Measurements from ENCODE around the gene CRMP1.

Gene CRMP1

DNA sequence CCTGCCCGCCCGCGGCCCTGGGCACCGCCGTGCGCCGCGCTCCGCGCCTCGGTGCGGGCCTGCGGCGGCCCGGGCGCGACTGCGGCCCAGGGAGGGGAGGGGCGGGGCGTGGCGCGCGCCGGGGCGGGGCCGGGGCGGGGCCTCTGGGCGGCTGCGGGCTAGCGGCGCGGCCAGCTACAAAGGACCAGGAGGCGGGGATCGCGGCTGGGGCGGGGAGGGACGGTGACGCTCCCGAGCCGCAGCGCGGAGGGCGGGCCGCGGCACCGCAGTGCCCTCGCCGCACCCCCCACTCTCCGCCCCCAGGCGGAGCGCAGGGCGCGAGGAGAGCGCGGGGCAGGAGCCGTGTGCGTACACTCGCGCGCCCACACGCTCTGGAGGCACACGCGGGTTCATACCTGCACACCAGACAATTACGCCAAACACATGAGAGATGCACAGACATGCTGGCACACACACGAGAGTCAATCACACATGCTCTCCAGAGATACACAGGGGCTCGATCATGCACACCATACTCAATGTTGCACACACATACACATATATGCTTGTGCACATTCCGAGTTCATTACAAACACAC is at the start of gene CRMP1:
CRMP1 (minus strand) TSS at position 83 of the 577 bp plus-strand sequence. CDS start 117 bp downstream, outside the sequence.
- H3K36me3 ChIP-seq (ENCODE audit: control insufficient read depth, insufficient read depth, low read length): no peaks in the 10 kb centered on the region
- H3K4me3 ChIP-seq (ENCODE audit: low read length): no peak within 1 kb of the TSS
- H3K27me3 ChIP-seq (ENCODE audit: control insufficient read depth, insufficient read depth, low read length): peaks cover 62% of the 10 kb centered on the region
- H3K9ac ChIP-seq (ENCODE audit: low read length): no peak within 1 kb of the TSS
- no peaks in the 10 kb centered on the region for H3K9me3 ChIP-seq (ENCODE audit: control insufficient read depth, low read length)
- no peaks in the 10 kb centered on the region for H3K4me1 ChIP-seq (ENCODE audit: control insufficient read depth, insufficient read depth, low read length)

DNA sequence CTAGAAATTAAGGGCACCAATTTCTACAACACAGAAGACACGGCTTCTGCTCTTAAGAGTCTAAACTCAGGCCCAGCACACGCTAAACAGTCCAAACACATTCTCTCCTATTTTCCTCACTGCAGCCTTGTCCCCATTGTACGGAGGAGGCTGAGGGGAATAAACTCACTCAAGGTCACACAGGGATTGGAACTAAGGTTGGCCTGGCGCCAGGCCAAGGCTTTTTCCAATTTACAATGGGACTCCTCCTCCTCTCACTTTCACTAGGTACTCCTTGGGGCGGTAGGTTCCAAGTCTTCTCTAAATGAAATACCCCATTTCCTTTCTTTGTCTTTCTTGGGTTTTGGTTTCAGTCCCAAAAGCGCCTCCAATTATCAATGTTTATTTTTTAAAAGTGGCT is 48.7 kb upstream of the CRMP1 start:
- H3K9ac ChIP-seq (ENCODE audit: low read length): no peak overlapping the region
- H3K4me1 ChIP-seq (ENCODE audit: control insufficient read depth, insufficient read depth, low read length): no peaks in the 10 kb centered on the region
- no peaks in the 10 kb centered on the region for H3K9me3 ChIP-seq (ENCODE audit: control insufficient read depth, low read length)
- H3K36me3 ChIP-seq (ENCODE audit: control insufficient read depth, insufficient read depth, low read length): no peaks in the 10 kb centered on the region
- no peaks in the 10 kb centered on the region for H3K27me3 ChIP-seq (ENCODE audit: control insufficient read depth, insufficient read depth, low read length)
- H3K4me3 ChIP-seq (ENCODE audit: low read length): no peak overlapping the region

DNA sequence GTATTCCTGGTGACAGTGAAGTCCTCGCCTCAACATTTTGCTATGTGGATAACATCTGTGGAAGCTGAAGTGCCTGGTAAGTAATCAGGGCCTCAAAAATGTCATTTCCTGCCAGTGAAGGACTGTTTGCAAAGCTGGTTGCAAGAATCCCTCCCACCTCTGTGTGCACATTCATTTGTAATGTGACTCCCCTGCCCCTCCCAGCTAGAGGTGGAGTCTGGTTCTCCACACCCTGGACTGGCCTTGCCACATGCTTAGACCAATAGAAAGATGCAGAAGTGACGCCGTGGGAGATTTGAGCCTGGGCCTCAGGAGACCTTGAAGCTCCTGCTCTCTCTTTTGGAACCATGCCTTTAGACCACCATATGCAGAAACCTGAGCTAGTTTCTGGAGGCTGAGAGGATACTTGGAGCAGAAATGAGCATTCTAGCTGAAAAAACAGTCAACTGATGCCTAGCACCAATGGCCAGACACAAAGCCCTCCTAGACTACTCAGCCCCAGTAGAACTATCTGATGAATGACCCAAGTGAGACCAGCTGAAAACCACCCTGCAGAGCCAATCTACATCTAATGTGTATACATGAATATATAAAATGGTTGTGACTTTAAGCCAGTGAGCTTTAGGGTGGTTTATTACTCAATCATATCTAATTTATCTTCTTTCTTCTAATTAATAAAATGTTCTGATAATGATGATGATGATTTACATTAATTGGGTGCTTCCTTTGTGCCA is 47.8 kb upstream of the CRMP1 start:
- Histone ChIP-seq H3K9ac (ENCODE audit: low read length) (no peak overlapping the region), H3K36me3 (ENCODE audit: control insufficient read depth, insufficient read depth, low read length) (no peaks in the 10 kb centered on the region), H3K4me3 (ENCODE audit: low read length) (no peak overlapping the region), H3K4me1 (ENCODE audit: control insufficient read depth, insufficient read depth, low read length) (no peaks in the 10 kb centered on the region), H3K27me3 (ENCODE audit: control insufficient read depth, insufficient read depth, low read length) (no peaks in the 10 kb centered on the region), H3K9me3 (ENCODE audit: control insufficient read depth, low read length) (no peaks in the 10 kb centered on the region)

DNA sequence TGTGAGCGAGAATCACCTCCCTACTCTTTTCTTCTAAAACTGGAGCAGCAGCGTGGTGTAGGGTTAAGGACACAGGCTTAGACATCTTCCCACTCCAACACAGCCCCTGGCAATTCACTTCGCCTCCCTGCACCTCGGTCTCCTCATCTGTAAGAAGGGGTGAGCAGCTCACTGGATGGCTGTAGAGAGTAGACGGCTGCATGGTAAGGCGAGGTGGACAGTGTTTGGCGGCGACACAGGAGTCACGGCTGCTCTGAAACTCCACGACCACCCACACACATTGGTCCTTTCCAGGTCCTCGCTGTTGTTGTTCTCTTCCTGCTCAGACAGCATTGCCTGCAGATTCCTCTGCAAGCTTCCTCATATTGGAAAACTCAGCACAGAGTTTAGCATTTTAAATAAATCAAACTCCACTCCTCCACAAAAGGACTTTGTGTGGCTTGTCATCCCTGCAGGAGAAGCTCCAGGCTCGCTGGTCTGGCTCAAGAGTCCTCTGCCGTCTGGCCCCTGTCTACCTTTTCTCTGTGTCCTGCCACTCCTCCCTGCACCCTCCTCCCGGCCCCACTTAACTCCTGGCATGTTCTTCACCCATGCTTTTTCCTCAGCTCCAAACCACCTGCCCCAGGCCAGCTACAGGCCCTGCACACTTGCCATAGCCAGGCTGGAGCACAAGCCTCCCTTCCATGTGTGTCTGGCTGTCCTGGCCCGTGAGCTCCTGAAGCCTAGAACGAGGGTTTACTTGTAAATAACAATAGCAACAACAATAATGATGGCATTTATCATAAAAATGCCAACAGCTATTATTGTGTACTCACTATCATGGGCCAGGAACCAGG is 41.3 kb upstream of the CRMP1 start:
- H3K27me3 ChIP-seq (ENCODE audit: control insufficient read depth, insufficient read depth, low read length): peaks cover 6% of the 10 kb centered on the region
- H3K4me1 ChIP-seq (ENCODE audit: control insufficient read depth, insufficient read depth, low read length): no peaks in the 10 kb centered on the region
- H3K4me3 ChIP-seq (ENCODE audit: low read length): no peak overlapping the region
- no peak overlapping the region for H3K9ac ChIP-seq (ENCODE audit: low read length)
- H3K36me3 ChIP-seq (ENCODE audit: control insufficient read depth, insufficient read depth, low read length): no peaks in the 10 kb centered on the region
- no peaks in the 10 kb centered on the region for H3K9me3 ChIP-seq (ENCODE audit: control insufficient read depth, low read length)

DNA sequence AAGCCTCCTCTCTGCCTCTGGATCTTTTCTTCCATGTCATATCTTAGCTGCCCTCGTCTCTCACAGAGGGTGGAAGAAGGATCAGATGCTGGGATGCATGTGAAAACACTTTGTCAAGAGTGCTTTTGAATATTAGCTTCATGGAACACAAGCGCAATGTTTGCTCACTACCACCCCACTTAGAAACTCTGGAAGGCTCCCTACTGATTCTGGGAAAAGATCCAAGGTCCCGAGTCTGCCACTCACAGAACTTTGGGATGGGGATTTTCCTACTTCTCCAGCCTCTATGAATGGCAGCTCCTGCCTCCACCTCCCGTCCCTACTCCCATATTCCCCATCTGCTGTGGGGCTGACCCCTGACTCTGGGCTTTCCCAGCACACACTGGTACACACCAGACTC is 40.2 kb upstream of the CRMP1 start:
- Histone ChIP-seq H3K9me3 (ENCODE audit: control insufficient read depth, low read length) (no peaks in the 10 kb centered on the region), H3K4me1 (ENCODE audit: control insufficient read depth, insufficient read depth, low read length) (no peaks in the 10 kb centered on the region), H3K9ac (ENCODE audit: low read length) (no peak overlapping the region), H3K36me3 (ENCODE audit: control insufficient read depth, insufficient read depth, low read length) (no peaks in the 10 kb centered on the region), H3K27me3 (ENCODE audit: control insufficient read depth, insufficient read depth, low read length) (peaks cover 6% of the 10 kb centered on the region), H3K4me3 (ENCODE audit: low read length) (no peak overlapping the region)

DNA sequence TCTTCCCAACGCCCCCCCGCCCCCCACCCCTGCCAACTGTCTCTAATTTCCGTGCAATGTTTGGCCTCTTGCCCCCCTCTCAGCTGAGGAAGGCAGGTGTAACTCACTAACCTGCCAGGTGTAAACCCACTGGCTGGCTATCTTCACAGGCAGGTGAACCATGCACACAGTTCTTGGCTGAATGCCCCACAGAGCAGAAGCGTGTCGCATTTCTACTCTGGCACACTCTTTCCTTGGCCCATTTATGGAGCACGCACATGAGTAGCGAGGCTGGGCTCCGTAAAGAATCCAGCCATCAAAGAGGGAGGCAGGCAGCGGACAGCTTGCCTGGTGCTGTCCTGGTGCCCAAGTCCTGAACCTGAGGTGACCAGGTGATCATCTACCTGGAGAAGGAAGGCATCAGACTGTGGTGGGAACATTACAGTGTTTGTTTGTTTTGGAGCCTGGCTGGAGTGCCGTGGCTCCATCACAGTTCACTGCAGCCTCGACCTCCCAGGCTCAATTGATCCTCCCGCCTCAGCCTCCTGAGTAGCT is 39.2 kb upstream of the CRMP1 start:
- no peak overlapping the region for H3K9ac ChIP-seq (ENCODE audit: low read length)
- no peaks in the 10 kb centered on the region for H3K9me3 ChIP-seq (ENCODE audit: control insufficient read depth, low read length)
- no peaks in the 10 kb centered on the region for H3K36me3 ChIP-seq (ENCODE audit: control insufficient read depth, insufficient read depth, low read length)
- peaks cover 6% of the 10 kb centered on the region for H3K27me3 ChIP-seq (ENCODE audit: control insufficient read depth, insufficient read depth, low read length)
- no peaks in the 10 kb centered on the region for H3K4me1 ChIP-seq (ENCODE audit: control insufficient read depth, insufficient read depth, low read length)
- H3K4me3 ChIP-seq (ENCODE audit: low read length): no peak overlapping the region

DNA sequence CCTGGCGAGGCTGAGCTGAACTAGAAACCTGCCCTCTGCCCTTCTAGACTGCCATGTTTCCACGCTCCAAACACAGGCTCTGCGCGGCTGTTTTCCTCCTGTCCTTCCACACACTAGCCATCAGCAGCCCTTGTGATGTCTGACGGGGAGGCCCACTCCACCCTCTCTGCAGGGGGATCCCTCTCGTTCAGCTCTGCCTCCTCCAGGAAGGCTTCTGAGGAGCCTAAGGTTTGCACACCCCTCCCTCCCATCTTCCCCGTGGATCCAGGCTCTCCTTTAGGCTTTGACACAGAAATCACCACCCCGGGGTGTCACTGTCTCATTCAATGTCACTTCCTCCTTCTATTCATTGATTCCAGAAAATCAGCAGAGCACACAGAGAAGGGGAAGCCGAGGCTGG is 38.6 kb upstream of the CRMP1 start:
- Histone ChIP-seq H3K9me3 (ENCODE audit: control insufficient read depth, low read length) (no peaks in the 10 kb centered on the region), H3K9ac (ENCODE audit: low read length) (no peak overlapping the region), H3K36me3 (ENCODE audit: control insufficient read depth, insufficient read depth, low read length) (no peaks in the 10 kb centered on the region), H3K27me3 (ENCODE audit: control insufficient read depth, insufficient read depth, low read length) (peaks cover 6% of the 10 kb centered on the region), H3K4me3 (ENCODE audit: low read length) (no peak overlapping the region), H3K4me1 (ENCODE audit: control insufficient read depth, insufficient read depth, low read length) (no peaks in the 10 kb centered on the region)

DNA sequence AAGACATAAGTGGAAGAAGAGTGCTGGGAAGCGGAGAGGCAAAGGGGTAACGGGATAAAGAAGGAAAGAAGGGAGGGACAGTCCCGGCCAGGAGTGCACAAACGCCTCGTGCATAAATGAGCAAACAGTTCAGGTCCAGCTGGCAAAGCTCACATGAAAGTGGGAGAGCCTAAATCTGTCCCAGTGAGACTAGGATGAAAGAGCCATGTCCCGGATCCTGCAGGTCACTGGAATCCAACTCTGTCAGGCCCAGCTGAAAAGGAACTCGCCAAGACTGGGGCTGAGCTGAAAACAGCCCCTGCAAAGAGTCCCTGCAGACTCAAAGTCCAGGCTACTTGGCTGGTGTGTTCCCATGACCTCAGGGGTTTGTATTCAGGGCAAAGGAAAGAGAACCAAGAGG is 38.0 kb upstream of the CRMP1 start:
- no peaks in the 10 kb centered on the region for H3K36me3 ChIP-seq (ENCODE audit: control insufficient read depth, insufficient read depth, low read length)
- H3K4me1 ChIP-seq (ENCODE audit: control insufficient read depth, insufficient read depth, low read length): no peaks in the 10 kb centered on the region
- no peak overlapping the region for H3K9ac ChIP-seq (ENCODE audit: low read length)
- H3K9me3 ChIP-seq (ENCODE audit: control insufficient read depth, low read length): no peaks in the 10 kb centered on the region
- peaks cover 6% of the 10 kb centered on the region for H3K27me3 ChIP-seq (ENCODE audit: control insufficient read depth, insufficient read depth, low read length)
- H3K4me3 ChIP-seq (ENCODE audit: low read length): no peak overlapping the region

DNA sequence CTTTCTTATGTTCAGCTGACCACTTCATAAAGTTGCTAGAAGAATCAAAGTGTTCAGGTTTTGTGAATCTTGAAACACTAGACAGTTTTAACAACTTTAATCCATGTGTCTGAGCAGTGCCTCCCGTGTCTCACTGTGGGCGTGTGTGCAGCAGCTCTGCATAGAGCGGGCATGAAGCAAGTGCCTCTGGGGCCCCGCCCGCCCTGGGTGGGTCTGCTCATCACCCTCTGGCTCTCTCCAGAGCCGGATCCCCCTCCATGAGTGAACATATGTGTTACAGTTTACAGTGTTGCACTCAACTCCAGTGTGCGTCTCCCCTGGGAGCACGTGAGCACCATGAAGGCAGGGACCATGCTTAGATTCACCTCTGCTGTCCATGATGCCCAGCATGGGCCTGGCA is 37.6 kb upstream of the CRMP1 start:
- H3K27me3 ChIP-seq (ENCODE audit: control insufficient read depth, insufficient read depth, low read length): peaks cover 6% of the 10 kb centered on the region
- no peaks in the 10 kb centered on the region for H3K9me3 ChIP-seq (ENCODE audit: control insufficient read depth, low read length)
- H3K4me1 ChIP-seq (ENCODE audit: control insufficient read depth, insufficient read depth, low read length): no peaks in the 10 kb centered on the region
- H3K4me3 ChIP-seq (ENCODE audit: low read length): no peak overlapping the region
- H3K9ac ChIP-seq (ENCODE audit: low read length): no peak overlapping the region
- no peaks in the 10 kb centered on the region for H3K36me3 ChIP-seq (ENCODE audit: control insufficient read depth, insufficient read depth, low read length)

DNA sequence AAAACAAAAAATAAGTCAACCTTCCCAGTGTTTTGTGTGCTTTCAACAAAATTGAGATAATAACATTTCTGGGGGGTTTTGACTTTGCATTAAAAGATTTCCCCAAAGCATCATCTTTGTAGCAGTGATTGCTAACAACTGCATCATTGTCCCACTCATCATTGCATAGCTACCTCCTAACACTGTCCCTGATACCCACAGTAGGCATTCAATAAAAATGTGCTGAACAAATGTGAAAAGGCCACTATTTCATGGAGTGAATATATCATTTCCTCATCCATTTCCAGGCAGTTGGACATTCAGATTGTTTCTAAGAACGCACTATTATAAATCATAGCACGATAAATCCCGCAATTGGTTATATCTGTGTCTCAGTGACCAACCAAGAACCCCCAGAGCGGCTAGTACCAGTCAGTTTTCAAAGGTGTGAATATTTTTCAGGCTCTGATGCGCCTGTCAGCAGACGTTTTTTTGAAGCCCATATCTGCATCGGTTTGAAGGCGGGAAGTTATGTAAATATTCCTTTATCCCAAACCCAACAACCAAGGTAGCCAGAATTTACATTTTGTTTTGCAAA is 36.0 kb upstream of the CRMP1 start:
- H3K9ac ChIP-seq (ENCODE audit: low read length): no peak overlapping the region
- no peak overlapping the region for H3K4me3 ChIP-seq (ENCODE audit: low read length)
- H3K9me3 ChIP-seq (ENCODE audit: control insufficient read depth, low read length): no peaks in the 10 kb centered on the region
- no peaks in the 10 kb centered on the region for H3K4me1 ChIP-seq (ENCODE audit: control insufficient read depth, insufficient read depth, low read length)
- no peaks in the 10 kb centered on the region for H3K36me3 ChIP-seq (ENCODE audit: control insufficient read depth, insufficient read depth, low read length)
- H3K27me3 ChIP-seq (ENCODE audit: control insufficient read depth, insufficient read depth, low read length): peaks cover 6% of the 10 kb centered on the region

DNA sequence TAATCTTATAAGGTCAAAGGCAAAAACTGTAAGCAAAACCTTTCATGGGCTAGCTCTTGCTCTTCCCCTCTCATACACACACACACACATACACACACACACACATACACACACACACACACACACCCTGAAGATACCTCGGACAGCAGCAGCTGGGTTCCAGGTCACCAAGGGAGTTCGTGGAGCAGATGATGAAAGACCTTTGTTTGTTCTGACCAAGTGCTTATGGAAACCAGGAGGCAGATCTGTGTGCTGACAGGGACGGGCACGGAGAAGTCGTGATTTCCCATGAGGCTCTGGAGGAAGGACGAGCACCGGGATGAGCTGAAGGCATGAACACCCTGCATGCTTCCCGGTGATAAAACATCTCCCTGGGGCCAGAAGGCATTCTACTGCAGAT is 35.4 kb upstream of the CRMP1 start:
- no peaks in the 10 kb centered on the region for H3K4me1 ChIP-seq (ENCODE audit: control insufficient read depth, insufficient read depth, low read length)
- H3K4me3 ChIP-seq (ENCODE audit: low read length): no peak overlapping the region
- no peak overlapping the region for H3K9ac ChIP-seq (ENCODE audit: low read length)
- no peaks in the 10 kb centered on the region for H3K9me3 ChIP-seq (ENCODE audit: control insufficient read depth, low read length)
- H3K27me3 ChIP-seq (ENCODE audit: control insufficient read depth, insufficient read depth, low read length): peaks cover 6% of the 10 kb centered on the region
- H3K36me3 ChIP-seq (ENCODE audit: control insufficient read depth, insufficient read depth, low read length): no peaks in the 10 kb centered on the region

DNA sequence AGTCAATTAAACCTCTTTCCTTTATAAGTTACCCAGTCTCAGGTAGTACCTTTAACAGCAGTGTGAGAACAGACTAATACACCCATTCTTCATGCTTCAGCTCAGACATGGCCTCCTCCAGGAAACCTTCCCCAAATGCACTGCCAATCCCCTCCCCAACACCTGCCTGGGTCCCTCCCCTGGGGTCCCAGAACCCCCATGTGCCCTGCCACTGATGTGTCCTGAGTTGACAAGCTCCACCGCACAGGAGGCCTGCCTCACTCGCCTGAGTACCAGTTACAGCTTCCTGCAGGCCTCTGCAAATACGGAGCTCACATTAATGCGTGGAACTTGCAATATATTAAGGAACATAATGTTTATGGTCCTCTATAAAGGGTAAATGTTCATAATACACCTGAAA is 34.9 kb upstream of the CRMP1 start:
- H3K9ac ChIP-seq (ENCODE audit: low read length): no peak overlapping the region
- no peaks in the 10 kb centered on the region for H3K9me3 ChIP-seq (ENCODE audit: control insufficient read depth, low read length)
- H3K4me3 ChIP-seq (ENCODE audit: low read length): no peak overlapping the region
- peaks cover 6% of the 10 kb centered on the region for H3K27me3 ChIP-seq (ENCODE audit: control insufficient read depth, insufficient read depth, low read length)
- no peaks in the 10 kb centered on the region for H3K4me1 ChIP-seq (ENCODE audit: control insufficient read depth, insufficient read depth, low read length)
- no peaks in the 10 kb centered on the region for H3K36me3 ChIP-seq (ENCODE audit: control insufficient read depth, insufficient read depth, low read length)
